ENCODE data around the gene CEP170B.

GRCh38 chr14:104852280-104852663, 12.8 kb upstream of the CEP170B start:
- no peak for TF ChIP-seq YY1 (IDR thresholded peaks at IDR 0.05; ENCODE audit: insufficient read depth, insufficient read length)
- no peak for TF ChIP-seq ZNF274 (IDR thresholded peaks at IDR 0.05; ENCODE audit: low read depth, low read length)
